Neural cell (in vitro differentiated cells): Measurements from ENCODE around the gene RERE. TPM values are rescaled to one million over a fixed set of nuclear protein-coding genes. Genes with fewer than 3 reads are reported as not detected.

Experiments
- H2AFZ ChIP-seq: fragments of 200-600, 300-800 bp; sonication (generic), shearing (Covaris generic); 2 replicates; pipeline ENCODE4 v1.6.0; 2014; ENCODE audit warnings: low read depth, mild to moderate bottlenecking, antibody characterized with exemption, low read length, moderate library complexity
- H3F3A ChIP-seq: fragments of 200-600 bp; shearing (Covaris generic); 2 replicates; pipeline ENCODE4 v1.6.1; 2016; ENCODE audit warnings: mild to moderate bottlenecking, moderate library complexity, mixed read lengths, antibody characterized with exemption, low read length; ENCODE audit not compliant: insufficient read depth, poor library complexity, severe bottlenecking
- H3K27ac ChIP-seq: fragments of 200-600, 300-800 bp; sonication (generic), shearing (Covaris generic); 2 replicates; pipeline ENCODE4 v1.5.1; 2014; ENCODE audit warnings: mild to moderate bottlenecking, low read length, moderate library complexity
- H3K27me3 ChIP-seq: fragments of 300-800, 200-600 bp; sonication (generic), shearing (Covaris generic); 2 replicates; pipeline ENCODE4 v1.6.0; 2014; ENCODE audit warnings: mild to moderate bottlenecking, low read depth, low read length, moderate library complexity; ENCODE audit not compliant: insufficient read depth
- H3K36me3 ChIP-seq: fragments of 300-800, 200-600 bp; sonication (generic), shearing (Covaris generic); 2 replicates; pipeline ENCODE4 v1.5.1; 2014; ENCODE audit warnings: mild to moderate bottlenecking, antibody characterized with exemption, low read length, moderate library complexity; ENCODE audit not compliant: insufficient read depth
- H3K4me2 ChIP-seq: fragments of 300-800, 200-600 bp; sonication (generic), shearing (Covaris generic); 2 replicates; pipeline ENCODE4 v1.6.0; 2014; ENCODE audit warnings: mild to moderate bottlenecking, low read length
- H3K4me3 ChIP-seq: fragments of 300-800, 200-600 bp; sonication (generic), shearing (Covaris generic); 2 replicates; pipeline ENCODE4 v1.5.1; 2014; ENCODE audit warnings: mild to moderate bottlenecking, low read length, moderate library complexity
- H3K79me2 ChIP-seq: fragments of 200-600 bp; shearing (Covaris generic); replicated peaks from 2 replicates; pipeline ENCODE4 v1.6.0; 2014; ENCODE audit warnings: mild to moderate bottlenecking, low read length, moderate library complexity; ENCODE audit not compliant: insufficient read depth
- H3K9ac ChIP-seq: fragments of 300-800, 200-600 bp; sonication (generic), shearing (Covaris generic); 2 replicates; pipeline ENCODE4 v1.6.1; 2016; ENCODE audit warnings: mild to moderate bottlenecking, low read length, mixed read lengths
- H3K9me2 ChIP-seq: fragments of 200-600 bp; shearing (Covaris generic); 2 replicates; pipeline ENCODE4 v1.6.1; 2016; ENCODE audit warnings: mild to moderate bottlenecking, low read length, mixed read lengths; ENCODE audit not compliant: insufficient read depth
- H3K9me3 ChIP-seq: fragments of 200-600, 300-800 bp; sonication (generic), shearing (Covaris generic); 2 replicates; pipeline ENCODE4 v1.6.1; 2016; ENCODE audit warnings: mild to moderate bottlenecking, mixed run types, low read length, moderate library complexity, mixed read lengths
- H4K20me1 ChIP-seq: fragments of 200-600 bp; shearing (Covaris generic); 2 replicates; pipeline ENCODE4 v1.6.1; 2016; ENCODE audit warnings: mild to moderate bottlenecking, mixed run types; ENCODE audit not compliant: insufficient read depth
- CTCF ChIP-seq: fragments of 450-650 bp; IDR thresholded peaks from 2 replicates; pipeline ENCODE4 v1.5.1; 2014; ENCODE audit warnings: antibody characterized with exemption, mild to moderate bottlenecking, moderate library complexity; ENCODE audit not compliant: poor library complexity, severe bottlenecking
- EP300 ChIP-seq: fragments of 450-650 bp; conservative IDR thresholded peaks from 2 replicates; pipeline ENCODE4 v1.6.1; 2014; ENCODE audit warnings: antibody characterized with exemption, mild to moderate bottlenecking, moderate library complexity; ENCODE audit not compliant: poor library complexity, severe bottlenecking
- EZH2 ChIP-seq: fragments of 200-600, 300-800 bp; shearing (Covaris generic), sonication (generic); IDR thresholded peaks from 2 replicates; pipeline ENCODE4 v1.6.1; 2014; ENCODE audit warnings: antibody characterized with exemption, low read length, borderline replicate concordance, mild to moderate bottlenecking; ENCODE audit not compliant: insufficient read depth, poor library complexity, severe bottlenecking
- MXI1 ChIP-seq: fragments of 450-650 bp; conservative IDR thresholded peaks from 2 replicates; pipeline ENCODE4 v1.6.1; 2014; ENCODE audit warnings: antibody characterized with exemption, mild to moderate bottlenecking; ENCODE audit not compliant: poor library complexity, severe bottlenecking
- POLR2AphosphoS5 ChIP-seq: IDR thresholded peaks from 2 replicates; pipeline ENCODE4 v1.6.1; 2012
- RAD21 ChIP-seq: fragments of 450-650 bp; conservative IDR thresholded peaks from 2 replicates; pipeline ENCODE4 v1.6.1; 2014; ENCODE audit warnings: antibody characterized with exemption, mild to moderate bottlenecking, moderate library complexity
- REST ChIP-seq: IDR thresholded peaks from 2 replicates; pipeline ENCODE4 v1.6.1; 2012; ENCODE audit warnings: borderline replicate concordance
- SMC3 ChIP-seq: fragments of 450-650 bp; conservative IDR thresholded peaks from 2 replicates; pipeline ENCODE4 v1.6.1; 2014; ENCODE audit warnings: antibody characterized with exemption, mild to moderate bottlenecking, moderate library complexity; ENCODE audit not compliant: poor library complexity
- TAF1 ChIP-seq: IDR thresholded peaks from 2 replicates; pipeline ENCODE4 v1.6.1; 2012; ENCODE audit warnings: low read depth
- polyA plus RNA-seq: library from polyadenylated mRNA; depleted of rRNA; stranded (reverse); fragments of >200 nt; gene quantifications from 2 replicates; pipeline ENCODE4 v1.2.3, GENCODE V29; 2014

The RERE gene
- polyA plus RNA-seq, 1 donor from 2014 or later: 21.0 TPM

- no peaks in the 10 kb centered on the region for H3K27me3 ChIP-seq
- H3K9me3 ChIP-seq: no peaks in the 10 kb centered on the region
- H3K4me3 ChIP-seq: no peak overlapping the region
- no peaks in the 10 kb centered on the region for H3F3A ChIP-seq
- no peak overlapping the region for H3K27ac ChIP-seq
- H3K36me3 ChIP-seq: no peaks in the 10 kb centered on the region
- no peaks in the 10 kb centered on the region for H3K79me2 ChIP-seq
- TF ChIP-seq EZH2 (no peak), CTCF (no peak), REST (no peak), POLR2AphosphoS5 (no peak), RAD21 (no peak), MXI1 (no peak), EP300 (no peak), TAF1 (no peak), SMC3 (no peak)
- no peaks in the 10 kb centered on the region for H3K9me2 ChIP-seq
- H4K20me1 ChIP-seq: no peaks in the 10 kb centered on the region
- H3K4me2 ChIP-seq: no peak overlapping the region
- no peak overlapping the region for H2AFZ ChIP-seq
- H3K9ac ChIP-seq: no peak overlapping the region
These were observed 471.6 kb downstream of the RERE start for GRCh38 chr1:8345621-8346415.

GRCh38 chr1:8344893-8345507 lies 472.4 kb downstream of the RERE start:
- no peaks in the 10 kb centered on the region for H3F3A ChIP-seq
- no peaks in the 10 kb centered on the region for H4K20me1 ChIP-seq
- H3K4me2 ChIP-seq: no peak overlapping the region
- H3K27ac ChIP-seq: no peak overlapping the region
- H3K27me3 ChIP-seq: no peaks in the 10 kb centered on the region
- H3K9ac ChIP-seq: no peak overlapping the region
- no peaks in the 10 kb centered on the region for H3K79me2 ChIP-seq
- no peak overlapping the region for H3K4me3 ChIP-seq
- no peaks in the 10 kb centered on the region for H3K9me3 ChIP-seq
- no peaks in the 10 kb centered on the region for H3K9me2 ChIP-seq
- no peaks in the 10 kb centered on the region for H3K36me3 ChIP-seq
- no peak overlapping the region for H2AFZ ChIP-seq
- no peak for TF ChIP-seq POLR2AphosphoS5
- TF ChIP-seq CTCF: no peak
- TF ChIP-seq SMC3: no peak
- TF ChIP-seq EZH2: no peak
- TF ChIP-seq REST: no peak
- TF ChIP-seq RAD21: no peak
- no peak for TF ChIP-seq TAF1
- TF ChIP-seq MXI1: no peak
- TF ChIP-seq EP300: no peak
